H1 (cell line): ENCODE results near the gene AGPAT4. TPM values are rescaled to one million over a fixed set of nuclear protein-coding genes. Genes with fewer than 3 reads are reported as not detected.

Experiments used
- CHD7 ChIP-seq: fragments of 300-600 bp; sonication (generic); IDR thresholded peaks from 2 replicates; pipeline ENCODE4 v1.7.1; 2012; ENCODE audit warnings: low read length, moderate library complexity, mild to moderate bottlenecking, inconsistent platforms; ENCODE audit not compliant: insufficient replicate concordance
- HDAC6 ChIP-seq: IDR thresholded peaks from one replicate; pipeline ENCODE4 v1.7.1; 2012; ENCODE audit warnings: low read depth, mild to moderate bottlenecking, inconsistent platforms, low read length, moderate library complexity
- KDM1A ChIP-seq: fragments of 200-600, 300-600 bp; sonication (generic); IDR thresholded peaks from 2 replicates; pipeline ENCODE4 v1.7.1; 2016; ENCODE audit warnings: mild to moderate bottlenecking, low read length, borderline replicate concordance
- RNF2 ChIP-seq: fragments of 200-900, 300-1000 bp; sonication (generic); IDR thresholded peaks from 2 replicates; pipeline ENCODE4 v1.7.1; 2016; ENCODE audit warnings: borderline replicate concordance, low read depth, mild to moderate bottlenecking, antibody characterized with exemption, low read length; ENCODE audit not compliant: poor library complexity, severe bottlenecking; ENCODE audit errors: missing control alignments
- TEAD4 ChIP-seq: IDR thresholded peaks from 2 replicates; pipeline ENCODE4 v1.6.1; 2012; ENCODE audit warnings: low read depth, low read length, inconsistent platforms, mixed read lengths
- polyA plus RNA-seq, 7 experiments: library from polyadenylated mRNA; depleted of rRNA in 3 of 7; stranded (reverse) in 5 of 7; unstranded in 2 of 7; fragments of >200 nt in 5 of 7; fragments of 200-250 nt in 2 of 7; gene quantifications; 1 replicate in 5 of 7; 2 replicates in 1 of 7; 4 replicates in 1 of 7; pipeline versions ENCODE4 v1.2.1 to v1.2.3, GENCODE V29; 2011 to 2013; ENCODE audit warnings: missing spikeins in 2 of 7, mixed read lengths in 2 of 7
- total RNA-seq: library from RNA; stranded (reverse); fragmentation: NEBNext Ultra II Directional; extraction: Animal tissue kit (Norgen Biotek cat#: 25700); gene quantifications from 2 replicates; pipeline ENCODE4 v1.2.1, GENCODE V29; 2021

Gene AGPAT4
- total and polyA plus RNA-seq, 2 of the 8 experiments (the other 6 are each of a cell fraction or from before 2014, with no cell fraction given), result 13.5 to 23.8 TPM

GRCh38 chr6:161151059-161151645, 122.7 kb downstream of the AGPAT4 start (continued):
- TF ChIP-seq CHD7, result no peak
- TF ChIP-seq RNF2, result no peak
- no peak for TF ChIP-seq HDAC6
- TF ChIP-seq TEAD4, result no peak
- no peak for TF ChIP-seq KDM1A
